Medulla oblongata (tissue), 1 donor: ENCODE data around the gene CPLX3.
A peak's percentile ranks its signal among the peaks of the same experiment; 100 is the strongest.
"Not testable (repeated sequence)": the region's sequence is repeated elsewhere in the genome, so short reads cannot be mapped to it uniquely, and the experiment has no call there.

Experiments
- DNase-seq: peaks from one replicate; pipeline ENCODE4 v3.0.0-alpha.2; 2015; ENCODE audit errors: extremely low spot score

The CPLX3 gene

GRCh38 chr15:74826364-74826819, at the start of gene CPLX3:
TSS of gene CPLX3 (plus strand) at chr15:74826627. CDS start at chr15:74826704, 77 bp downstream.
- DNase-seq, result no peak

GRCh38 chr15:74776821-74777768, 49.3 kb upstream of the CPLX3 start:
- peak; percentile 71 for DNase-seq

GRCh38 chr15:74777769-74778598, 48.4 kb upstream of the CPLX3 start:
- DNase-seq, result no peak

GRCh38 chr15:74778599-74778970, 47.8 kb upstream of the CPLX3 start:
- no peak for DNase-seq

- DNase-seq, result no peak
Measured at GRCh38 chr15:74779162-74779648, 47.2 kb upstream of the CPLX3 start.

GRCh38 chr15:74780523-74781430, 45.6 kb upstream of the CPLX3 start:
- DNase-seq, result no peak

GRCh38 chr15:74781431-74782258, 44.8 kb upstream of the CPLX3 start, which contains the start of gene CSK:
TSS of gene CSK (plus strand) at chr15:74782080. CDS start at chr15:74798298, 16,218 bp downstream.
- peak; percentile 76 for DNase-seq

GRCh38 chr15:74782259-74783071, 44.0 kb upstream of the CPLX3 start:
- DNase-seq, result no peak

- no peak for DNase-seq
Measured at GRCh38 chr15:74783072-74783807, 43.2 kb upstream of the CPLX3 start.

GRCh38 chr15:74783808-74784175, 42.6 kb upstream of the CPLX3 start:
- no peak for DNase-seq

- DNase-seq, result no peak
Measured at GRCh38 chr15:74784426-74785193, 41.8 kb upstream of the CPLX3 start.

GRCh38 chr15:74785194-74786032, 41.0 kb upstream of the CPLX3 start:
- DNase-seq, result no peak

- not testable (repeated sequence) for DNase-seq
Measured at GRCh38 chr15:74786081-74786480, 40.3 kb upstream of the CPLX3 start.

- DNase-seq, result no peak
Measured at GRCh38 chr15:74786551-74787165, 39.8 kb upstream of the CPLX3 start.

- peak; percentile 89 for DNase-seq
Measured at GRCh38 chr15:74787251-74788041, 39.0 kb upstream of the CPLX3 start.
